GM12872 (cell line): ENCODE results near the gene KRT85.

ENCODE experiments used
- TF ChIP-seq, protein P1 (sequence below): IDR thresholded peaks from 3 replicates; pipeline ENCODE4 v1.5.1; 2011; ENCODE audit warnings: low read depth, mild to moderate bottlenecking, low read length, moderate library complexity; ENCODE audit not compliant: insufficient read depth

Gene KRT85

DNA sequence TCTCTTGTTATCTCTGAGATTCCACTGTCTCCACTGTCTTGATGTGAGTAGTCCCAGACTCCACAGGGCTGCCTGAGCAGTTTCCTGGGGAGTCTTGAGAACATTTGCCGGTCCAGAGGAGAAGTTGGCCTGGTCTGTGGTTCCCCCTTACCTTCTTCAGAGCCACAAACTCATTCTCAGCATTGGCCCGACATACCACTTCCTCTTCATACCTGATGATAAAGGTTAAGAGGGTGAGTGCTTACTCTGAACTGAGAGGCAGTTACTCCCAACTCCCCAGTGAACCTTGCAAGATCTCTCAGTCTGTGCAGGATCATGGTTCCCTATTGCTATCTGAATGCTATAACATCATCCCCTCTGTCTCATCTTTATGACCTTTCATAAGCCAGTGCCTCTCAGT, 15.6 kb upstream of the KRT85 start:
- TF ChIP-seq, protein P1, sequence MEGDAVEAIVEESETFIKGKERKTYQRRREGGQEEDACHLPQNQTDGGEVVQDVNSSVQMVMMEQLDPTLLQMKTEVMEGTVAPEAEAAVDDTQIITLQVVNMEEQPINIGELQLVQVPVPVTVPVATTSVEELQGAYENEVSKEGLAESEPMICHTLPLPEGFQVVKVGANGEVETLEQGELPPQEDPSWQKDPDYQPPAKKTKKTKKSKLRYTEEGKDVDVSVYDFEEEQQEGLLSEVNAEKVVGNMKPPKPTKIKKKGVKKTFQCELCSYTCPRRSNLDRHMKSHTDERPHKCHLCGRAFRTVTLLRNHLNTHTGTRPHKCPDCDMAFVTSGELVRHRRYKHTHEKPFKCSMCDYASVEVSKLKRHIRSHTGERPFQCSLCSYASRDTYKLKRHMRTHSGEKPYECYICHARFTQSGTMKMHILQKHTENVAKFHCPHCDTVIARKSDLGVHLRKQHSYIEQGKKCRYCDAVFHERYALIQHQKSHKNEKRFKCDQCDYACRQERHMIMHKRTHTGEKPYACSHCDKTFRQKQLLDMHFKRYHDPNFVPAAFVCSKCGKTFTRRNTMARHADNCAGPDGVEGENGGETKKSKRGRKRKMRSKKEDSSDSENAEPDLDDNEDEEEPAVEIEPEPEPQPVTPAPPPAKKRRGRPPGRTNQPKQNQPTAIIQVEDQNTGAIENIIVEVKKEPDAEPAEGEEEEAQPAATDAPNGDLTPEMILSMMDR, result no peak

GRCh38 chr12:52381206-52381605, 13.9 kb upstream of the KRT85 start:
- TF ChIP-seq, protein P1, result no peak

DNA sequence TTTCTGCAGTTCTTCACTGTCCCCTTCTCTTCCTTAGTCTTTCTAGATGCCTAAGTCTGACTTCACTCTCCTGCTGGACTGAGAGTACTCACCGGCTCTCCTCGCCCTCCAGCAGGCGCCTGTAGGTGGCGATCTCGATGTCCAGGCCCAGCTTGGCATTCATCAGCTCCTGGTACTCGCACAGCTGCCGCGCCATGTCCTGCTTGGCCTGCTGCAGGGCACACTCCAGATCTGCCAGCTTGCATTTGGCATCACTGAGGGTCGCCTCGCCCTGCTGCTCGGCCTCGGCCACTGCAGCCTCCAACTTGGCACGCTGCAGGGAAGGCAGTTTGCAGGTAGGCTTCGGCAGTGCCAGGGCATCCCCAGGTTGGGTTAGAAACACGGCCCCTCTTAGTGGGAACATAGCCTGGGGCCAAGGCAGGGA, 13.0 kb upstream of the KRT85 start:
- TF ChIP-seq, protein P1, result peak; percentile 60

GRCh38 chr12:52379536-52379935, 12.3 kb upstream of the KRT85 start:
- TF ChIP-seq, protein P1, result no peak

DNA sequence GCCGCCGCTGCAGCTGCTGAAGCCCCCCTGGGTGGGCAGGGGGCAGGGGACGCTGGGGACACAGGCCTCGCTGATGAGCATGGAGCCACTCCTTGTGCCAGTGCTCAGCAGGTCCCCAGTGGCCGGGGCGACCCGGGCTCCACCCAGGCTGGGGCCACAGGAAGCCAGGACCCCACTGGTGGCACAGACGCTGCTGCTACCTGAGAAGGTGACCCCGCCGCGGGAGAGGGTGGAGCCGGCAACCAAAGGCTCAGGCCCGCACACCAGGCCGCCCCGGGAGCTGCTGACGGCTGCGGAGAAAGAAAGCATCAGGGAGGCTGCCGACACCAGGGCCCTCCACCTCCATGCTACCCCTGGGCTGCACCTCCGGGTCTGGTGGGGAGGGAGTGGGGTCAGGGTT, 10.8 kb upstream of the KRT85 start:
- TF ChIP-seq, protein P1, result no peak

DNA sequence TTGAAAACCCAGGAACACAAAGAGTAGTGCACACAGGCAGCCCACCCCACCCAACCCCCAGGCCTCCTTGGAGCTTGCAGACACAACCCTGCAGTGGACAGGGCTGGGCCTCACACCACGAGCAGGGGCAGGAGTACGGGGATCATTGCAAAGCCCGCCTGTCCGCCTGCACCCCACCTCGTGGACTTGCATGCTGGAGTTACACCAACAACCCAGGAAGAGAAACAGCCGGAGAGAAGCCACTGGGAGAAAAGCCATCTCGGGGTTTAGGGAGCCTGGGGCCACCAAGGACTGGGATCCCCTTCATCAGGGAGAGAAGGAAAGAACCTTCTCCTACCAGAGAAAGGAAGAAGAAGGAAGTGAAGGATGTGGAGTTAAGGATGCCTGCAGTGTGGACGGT, 10.0 kb upstream of the KRT85 start:
- TF ChIP-seq, protein P1, result no peak

DNA sequence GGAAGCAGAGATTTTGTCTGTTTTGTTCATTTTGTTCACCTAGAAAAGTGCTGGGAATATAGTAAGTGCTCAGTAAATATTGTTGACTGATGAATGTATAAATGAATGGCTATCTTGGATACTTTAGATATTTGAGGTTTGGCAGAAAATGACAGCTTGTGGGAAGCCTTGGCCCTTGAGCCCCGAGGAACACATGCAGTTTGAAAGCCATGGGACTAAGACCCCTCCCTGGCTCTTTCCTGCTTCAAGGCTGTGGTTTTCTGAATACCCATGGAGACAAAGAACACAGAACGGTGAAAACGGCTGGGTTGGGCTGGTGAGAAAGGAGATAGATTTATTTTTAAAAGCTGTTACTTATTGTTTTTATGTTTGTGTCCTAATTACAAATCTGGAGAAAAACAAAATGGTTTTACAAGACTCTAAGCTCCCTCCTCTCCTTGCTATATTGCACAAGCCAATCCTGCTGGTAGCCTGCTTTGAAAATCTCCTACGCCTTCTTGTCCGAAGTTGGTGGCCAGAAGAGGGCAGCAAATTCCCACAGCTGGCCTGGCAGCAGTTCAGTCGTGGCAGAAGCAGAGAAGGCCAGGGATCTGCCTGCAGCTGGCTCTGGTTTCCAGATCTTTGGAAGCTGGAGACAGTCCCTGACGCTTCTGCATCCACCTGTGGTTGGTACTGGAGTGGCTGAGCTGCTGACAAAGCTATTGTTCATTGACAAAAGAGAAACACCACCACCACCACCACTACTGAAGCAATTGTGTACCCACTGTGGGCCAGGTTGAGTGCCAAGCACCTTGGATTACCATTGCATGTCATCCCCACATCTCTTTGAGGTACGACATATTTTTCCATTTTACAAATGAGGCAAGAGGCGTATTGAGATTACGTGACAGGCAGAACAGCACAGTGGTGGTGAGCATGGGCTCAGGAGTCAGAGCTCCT, 5.2 kb upstream of the KRT85 start:
- TF ChIP-seq, protein P1, result peak; percentile 72
